BLaER1 treated with 17β-estradiol and CSF1 and Interleukin-3, amounts not matched to agents 10 nM and 100 nM (cell line): ENCODE data around the gene PIM3.

ENCODE experiments used
- H3K27ac ChIP-seq, 11 experiments: shearing (Covaris generic); formaldehyde crosslinking; 2 replicates each; pipeline ENCODE4 v1.8.1; 2022
- H3K27me3 ChIP-seq, 11 experiments: shearing (Covaris generic); formaldehyde crosslinking; 2 replicates each; pipeline ENCODE4 v1.8.1; 2022
- H3K36me3 ChIP-seq, 11 experiments: shearing (Covaris generic); formaldehyde crosslinking; 2 replicates each; pipeline ENCODE4 v1.8.1; 2022
- H3K4me1 ChIP-seq, 10 experiments: shearing (Covaris generic); formaldehyde crosslinking; 2 replicates each; pipeline ENCODE4 v1.8.1; 2022
- H3K4me2 ChIP-seq, 11 experiments: shearing (Covaris generic); formaldehyde crosslinking; 2 replicates each; pipeline ENCODE4 v1.8.1; 2022
- H3K4me3 ChIP-seq, 10 experiments: shearing (Covaris generic); formaldehyde crosslinking; 2 replicates each; pipeline ENCODE4 v1.8.1; 2022
- H3K9ac ChIP-seq, 11 experiments: shearing (Covaris generic); formaldehyde crosslinking; 2 replicates each; pipeline ENCODE4 v1.8.1; 2022
- H3K9me3 ChIP-seq, 11 experiments: shearing (Covaris generic); formaldehyde crosslinking; replicated peaks in 1 of 11; 2 replicates each; pipeline ENCODE4 v1.8.1; 2022
- H4K20me1 ChIP-seq, 11 experiments: shearing (Covaris generic); formaldehyde crosslinking; 2 replicates each; pipeline ENCODE4 v1.8.1; 2022
- Cebpa-rat ChIP-seq, 11 experiments: shearing (Covaris generic); IDR thresholded peaks; 2 replicates each; pipeline ENCODE4 v1.8.1; 2022

The PIM3 gene

DNA sequence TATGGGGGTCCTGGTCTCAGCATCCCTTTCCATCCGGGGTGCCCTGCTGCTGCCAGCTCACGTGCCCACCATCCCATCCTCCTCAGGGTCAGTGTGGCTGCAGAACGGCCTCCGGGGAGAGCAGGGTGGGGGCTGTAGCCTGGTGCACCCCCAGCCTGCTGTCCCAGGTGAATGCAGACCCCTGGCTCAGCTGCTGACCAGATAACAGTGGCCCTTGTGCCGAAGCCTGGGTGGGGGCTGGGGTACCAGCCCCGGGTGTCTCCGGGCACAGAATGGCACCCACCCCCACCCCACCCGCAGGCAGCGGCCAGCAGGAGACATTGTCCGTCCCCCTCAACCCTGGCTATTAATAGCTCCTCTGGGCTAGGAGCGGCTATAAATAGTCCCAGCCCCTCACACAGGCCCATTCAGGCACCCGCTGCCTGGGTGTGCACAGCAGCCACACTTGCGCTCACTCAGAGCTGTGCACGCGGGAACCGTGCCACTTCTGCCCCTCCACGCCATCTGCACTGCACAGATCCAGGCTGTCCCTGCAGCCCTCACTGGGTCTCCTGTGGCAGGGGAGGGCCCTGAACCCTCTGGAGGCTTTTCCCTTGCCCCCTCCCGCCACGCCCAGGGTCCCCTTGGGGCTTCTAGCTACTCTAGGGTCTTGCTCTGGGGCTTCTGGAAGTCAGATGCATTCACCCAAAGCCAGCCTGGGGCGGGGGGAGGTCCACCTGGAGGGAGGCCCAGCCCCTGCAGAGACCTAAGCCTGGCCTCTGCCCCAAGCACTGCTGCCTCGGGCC is 23.4 kb upstream of the PIM3 start:
- no peak for TF ChIP-seq Cebpa-rat (IDR thresholded peaks at IDR 0.05)
- H4K20me1 ChIP-seq = no peaks in the 10 kb centered on the region
- peak overlapping the region in 8 of 10 experiments; percentile 42 to 65 (median 54); a peak in 11 of 20 replicates for H3K4me3 ChIP-seq
- peak overlapping the region; percentile 90 to 98 (median 96) for H3K4me2 ChIP-seq
- peaks cover 52 to 69% (median 64%) of the 10 kb centered on the region in 10 experiments for H3K4me1 ChIP-seq
- H3K9me3 ChIP-seq = peaks cover 7 to 23% (median 17%) of the 10 kb centered on the region in 11 experiments; a peak in 18 of 22 replicates
- H3K27me3 ChIP-seq = no peaks in the 10 kb centered on the region
- H3K9ac ChIP-seq = peak overlapping the region; percentile 40 to 74 (median 66); a peak in 18 of 22 replicates
- H3K27ac ChIP-seq = peak overlapping the region; percentile 43 to 79 (median 70); a peak in 19 of 22 replicates
- H3K36me3 ChIP-seq = no peaks in the 10 kb centered on the region; a peak in 1 of 22 replicates

DNA sequence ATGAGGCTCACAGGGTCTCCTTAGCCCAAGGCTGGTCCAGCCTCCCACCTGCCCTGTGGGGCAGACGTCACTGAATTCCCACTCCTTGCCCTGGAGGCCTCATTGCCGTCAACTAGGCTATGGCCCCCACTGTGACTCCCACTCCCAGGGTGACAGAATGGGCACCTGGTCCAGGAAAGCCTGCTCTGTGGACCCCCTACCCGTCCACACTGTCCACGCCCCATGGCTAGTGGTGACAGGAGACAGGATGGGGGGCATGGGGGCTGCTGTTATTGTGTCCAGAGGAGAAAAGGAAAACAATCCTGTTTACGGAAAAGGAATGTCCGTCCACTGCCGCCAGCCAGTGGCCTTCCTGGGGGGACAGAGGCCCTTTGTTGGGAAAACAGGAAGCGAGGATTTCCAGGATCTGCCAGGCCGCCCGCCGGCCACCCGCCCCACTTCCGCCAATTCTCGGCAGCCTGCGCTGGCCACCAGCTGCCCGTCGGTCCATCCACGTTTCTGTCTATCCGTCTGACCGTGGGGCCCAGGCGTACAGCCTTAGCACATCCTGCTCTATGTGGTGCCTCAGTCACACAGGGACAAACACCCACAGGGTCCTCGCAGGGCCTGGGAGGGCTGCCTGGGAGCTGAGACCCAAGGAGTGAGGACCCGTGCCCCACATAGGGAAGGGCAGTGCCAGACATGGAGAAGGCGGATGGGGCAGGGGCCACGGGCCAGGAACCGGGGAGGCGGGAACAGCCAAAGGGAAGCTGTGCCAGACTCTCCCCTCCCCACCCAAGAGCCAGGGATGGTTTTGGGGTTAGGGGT is 22.6 kb upstream of the PIM3 start:
- H3K4me2 ChIP-seq = peak overlapping the region; percentile 90 to 98 (median 96)
- no peaks in the 10 kb centered on the region for H3K27me3 ChIP-seq
- no peaks in the 10 kb centered on the region for H4K20me1 ChIP-seq
- H3K36me3 ChIP-seq = no peaks in the 10 kb centered on the region; a peak in 1 of 22 replicates
- TF ChIP-seq Cebpa-rat (IDR thresholded peaks at IDR 0.05) = no peak
- 0 out of 20 replicates have a peak overlapping the region, but pooled peaks of 2 of the 10 experiments have one; percentile 42 to 54 for H3K4me3 ChIP-seq
- peak overlapping the region in 2 of 11 experiments; percentile 9 to 74; a peak in 3 of 22 replicates for H3K27ac ChIP-seq
- H3K9me3 ChIP-seq = peaks cover 7 to 23% (median 17%) of the 10 kb centered on the region in 11 experiments; a peak in 18 of 22 replicates
- H3K4me1 ChIP-seq = peaks cover 44 to 61% (median 56%) of the 10 kb centered on the region in 10 experiments
- H3K9ac ChIP-seq = peak overlapping the region in 6 of 11 experiments; percentile 13 to 74 (median 68); a peak in 11 of 22 replicates

DNA sequence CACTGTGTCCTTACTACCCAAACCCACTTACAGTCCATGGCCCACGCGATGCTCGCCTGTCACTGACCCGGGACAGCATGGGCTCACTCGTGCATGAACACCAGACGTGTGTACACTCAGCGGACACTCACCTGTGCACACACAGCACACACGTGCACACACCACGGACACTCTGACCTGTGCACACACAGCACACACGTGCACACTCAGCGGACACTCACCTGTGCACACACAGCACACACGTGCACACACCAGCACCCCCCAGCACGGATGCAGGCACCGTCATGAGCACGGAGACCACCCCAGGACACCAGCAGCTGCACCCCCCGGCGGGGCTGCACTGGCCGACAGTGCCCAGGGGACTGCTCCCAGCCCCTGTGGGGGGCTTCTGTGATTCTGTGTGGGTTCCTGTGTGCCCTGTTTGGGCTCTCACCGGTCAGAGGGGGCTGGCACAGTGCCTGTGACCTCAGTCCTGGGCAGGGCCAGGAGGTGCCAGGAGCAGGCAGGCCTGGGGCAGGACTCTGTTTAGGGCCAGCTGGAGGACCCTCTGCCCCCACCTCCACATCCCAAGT is 21.9 kb upstream of the PIM3 start:
- H3K4me1 ChIP-seq = peaks cover 37 to 59% (median 49%) of the 10 kb centered on the region in 10 experiments
- H3K9ac ChIP-seq = 0 out of 22 replicates have a peak overlapping the region, but pooled peaks of 1 of the 11 experiments have one; percentile 74
- H3K27ac ChIP-seq = no peak overlapping the region; a peak in 1 of 22 replicates
- H3K36me3 ChIP-seq = no peaks in the 10 kb centered on the region; a peak in 1 of 22 replicates
- H3K4me2 ChIP-seq = peak overlapping the region; percentile 90 to 98 (median 96); a peak in 18 of 22 replicates
- H3K27me3 ChIP-seq = no peaks in the 10 kb centered on the region
- no peaks in the 10 kb centered on the region for H4K20me1 ChIP-seq
- peaks cover 7 to 23% (median 17%) of the 10 kb centered on the region in 11 experiments; a peak in 18 of 22 replicates for H3K9me3 ChIP-seq
- no peak for TF ChIP-seq Cebpa-rat (IDR thresholded peaks at IDR 0.05)
- H3K4me3 ChIP-seq = no peak overlapping the region

DNA sequence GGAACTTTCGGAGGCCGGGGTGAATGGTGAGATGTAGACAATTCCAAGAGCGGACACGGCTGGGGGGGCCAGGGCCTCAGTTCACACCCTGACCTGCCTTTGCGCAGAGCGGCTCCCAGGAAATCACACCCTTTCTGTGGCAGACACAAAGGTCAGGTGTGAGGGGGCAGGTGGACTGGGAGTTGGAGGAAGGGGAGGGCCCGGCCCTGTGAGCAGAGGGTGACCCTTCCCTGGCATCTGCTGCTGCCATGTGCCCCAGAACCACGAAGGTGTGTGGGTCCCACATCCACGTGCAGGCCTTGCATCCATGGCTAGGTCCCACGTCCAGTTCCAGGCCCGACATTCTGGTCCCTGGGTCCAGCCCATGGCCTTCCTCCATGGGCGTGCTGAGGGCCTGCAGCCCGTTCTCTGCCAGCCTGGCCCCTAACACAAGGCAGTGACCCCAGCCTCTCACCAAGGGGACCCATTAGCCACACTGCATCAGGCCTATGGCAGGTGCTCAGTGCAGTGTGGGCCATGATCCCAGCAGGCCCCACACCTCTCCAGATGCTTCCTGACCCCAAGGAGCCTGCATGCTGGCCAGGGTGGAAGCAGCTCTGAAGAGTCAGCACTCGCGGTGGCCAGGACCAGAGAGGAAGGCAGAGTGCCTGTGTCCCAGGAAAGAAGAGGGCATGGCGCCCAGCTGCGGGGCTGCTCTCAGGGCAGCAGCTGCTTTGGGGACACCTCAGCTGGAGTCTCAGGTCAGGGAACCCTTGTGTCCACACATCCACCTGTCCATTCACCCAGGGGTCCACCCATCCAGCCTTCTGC is 18.9 kb upstream of the PIM3 start:
- Histone ChIP-seq H3K27ac (no peak overlapping the region), H3K9me3 (peaks cover 7 to 23% (median 17%) of the 10 kb centered on the region in 11 experiments; a peak in 18 of 22 replicates), H4K20me1 (no peaks in the 10 kb centered on the region), H3K4me1 (peaks cover 23 to 64% (median 45%) of the 10 kb centered on the region in 10 experiments), H3K36me3 (no peaks in the 10 kb centered on the region; a peak in 1 of 22 replicates), H3K9ac (no peak overlapping the region), H3K4me3 (no peak overlapping the region), H3K4me2 (no peak overlapping the region), H3K27me3 (no peaks in the 10 kb centered on the region)
- no peak for TF ChIP-seq Cebpa-rat (IDR thresholded peaks at IDR 0.05)

DNA sequence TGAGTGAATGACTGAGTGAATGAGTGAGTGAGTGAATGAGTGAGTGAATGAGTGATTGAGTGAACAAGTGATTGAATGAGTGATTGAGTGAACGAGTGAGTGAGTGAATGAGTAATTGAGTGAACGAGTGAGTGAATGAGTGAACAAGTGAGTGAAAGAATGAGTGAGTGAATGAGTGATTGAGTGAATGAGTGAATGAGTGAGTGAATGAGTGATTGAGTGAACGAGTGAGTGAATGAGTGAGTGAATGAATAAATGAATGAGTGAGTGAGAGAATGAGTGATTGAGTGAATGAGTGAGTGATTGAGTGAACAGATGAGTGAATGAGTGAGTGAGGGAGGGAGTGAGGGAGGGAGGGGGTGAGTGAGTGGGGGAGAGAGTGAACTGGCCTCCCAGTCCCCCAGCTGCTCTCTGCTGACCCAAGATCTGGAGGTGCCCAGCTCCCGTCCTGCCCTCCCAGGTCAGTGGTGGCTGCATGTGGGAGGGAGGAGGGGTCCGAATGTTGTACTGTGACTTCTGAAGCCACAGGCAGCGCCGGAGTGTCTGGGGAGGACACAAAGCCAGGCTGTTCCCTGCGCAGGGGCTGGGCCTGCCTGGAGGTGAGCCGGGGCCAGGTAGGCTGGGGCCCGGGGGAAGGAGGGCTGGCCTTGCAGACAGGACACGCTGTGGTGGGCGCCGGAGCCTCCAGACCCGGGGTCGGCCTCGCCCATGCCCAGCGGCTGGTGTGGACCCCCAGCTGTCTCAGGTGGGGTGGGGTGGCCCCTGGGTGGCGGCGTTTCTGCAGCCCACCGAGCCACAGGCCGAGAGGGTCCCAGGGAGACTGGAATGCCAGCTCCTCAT is 17.8 kb upstream of the PIM3 start:
- no peak for TF ChIP-seq Cebpa-rat (IDR thresholded peaks at IDR 0.05)
- Histone ChIP-seq H3K36me3 (no peaks in the 10 kb centered on the region; a peak in 1 of 22 replicates), H4K20me1 (peaks cover 0 to under 1% (median 0%) of the 10 kb centered on the region in 11 experiments; a peak in 1 of 22 replicates), H3K4me2 (0 out of 22 replicates have a peak overlapping the region, but pooled peaks of 1 of the 11 experiments have one; percentile 0), H3K27me3 (no peaks in the 10 kb centered on the region), H3K4me3 (no peak overlapping the region), H3K9ac (no peak overlapping the region), H3K4me1 (peaks cover 12 to 64% (median 45%) of the 10 kb centered on the region in 10 experiments), H3K9me3 (peaks cover 7 to 23% (median 17%) of the 10 kb centered on the region in 11 experiments; a peak in 18 of 22 replicates), H3K27ac (no peak overlapping the region)

DNA sequence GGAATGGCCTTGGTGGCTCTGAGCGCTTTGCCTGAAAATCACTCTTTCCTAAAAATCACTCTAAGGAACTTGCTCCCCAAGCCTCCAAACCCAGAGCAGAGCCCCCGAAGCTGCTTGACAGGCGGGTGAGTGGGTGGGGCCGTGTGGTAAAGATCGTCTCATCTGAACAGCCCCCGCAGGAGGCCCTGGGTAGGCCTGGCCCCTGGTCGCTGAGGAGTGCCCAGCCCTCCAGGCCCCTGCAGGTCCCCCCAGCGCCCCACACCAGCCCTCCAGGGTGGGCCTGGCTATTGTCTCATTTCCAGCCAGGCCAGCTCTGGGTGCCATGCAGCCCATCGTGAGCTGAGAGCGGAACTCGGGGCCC is 17.2 kb upstream of the PIM3 start:
- TF ChIP-seq Cebpa-rat (IDR thresholded peaks at IDR 0.05) = no peak
- H3K27me3 ChIP-seq = no peaks in the 10 kb centered on the region
- no peak overlapping the region for H3K9ac ChIP-seq
- H4K20me1 ChIP-seq = peaks cover 0 to 5% (median 0%) of the 10 kb centered on the region in 11 experiments; a peak in 2 of 22 replicates
- H3K4me2 ChIP-seq = 0 out of 22 replicates have a peak overlapping the region, but pooled peaks of 1 of the 11 experiments have one; percentile 0
- H3K36me3 ChIP-seq = no peaks in the 10 kb centered on the region; a peak in 1 of 22 replicates
- peaks cover 7 to 23% (median 17%) of the 10 kb centered on the region in 11 experiments; a peak in 18 of 22 replicates for H3K9me3 ChIP-seq
- peaks cover 6 to 64% (median 45%) of the 10 kb centered on the region in 10 experiments; a peak in 19 of 20 replicates for H3K4me1 ChIP-seq
- no peak overlapping the region for H3K4me3 ChIP-seq
- H3K27ac ChIP-seq = no peak overlapping the region

DNA sequence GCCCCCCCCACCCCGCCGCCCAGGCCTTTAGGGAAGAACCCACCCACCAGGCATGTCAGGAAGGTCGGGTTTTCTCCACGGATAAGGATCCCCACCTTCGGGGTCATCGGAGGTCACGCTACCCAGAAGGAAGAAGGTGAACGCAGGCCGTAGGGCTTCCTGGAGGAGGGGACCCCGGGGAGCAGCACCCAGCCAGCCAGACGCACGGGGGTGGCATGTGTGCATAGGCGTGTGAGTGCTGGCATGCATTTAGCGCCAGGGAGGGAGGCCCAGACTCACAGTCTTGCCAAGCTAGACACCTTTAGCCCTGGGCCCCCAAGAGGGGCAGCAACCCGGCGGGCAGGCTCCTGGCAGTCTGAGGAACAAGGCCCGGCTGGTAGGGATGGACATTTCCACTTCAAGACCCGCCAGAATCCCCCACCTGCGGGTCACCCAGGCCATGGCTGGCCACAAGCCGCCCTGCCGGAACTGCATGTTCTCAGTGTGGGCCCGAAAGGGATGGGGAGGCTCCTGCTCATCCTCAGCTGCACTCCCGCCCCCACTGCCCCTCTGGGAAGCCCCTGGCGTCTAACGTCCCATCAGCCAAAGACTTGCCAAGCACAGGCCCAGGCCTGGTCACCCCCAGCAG is 16.7 kb upstream of the PIM3 start:
- H4K20me1 ChIP-seq = peaks cover 0 to 5% (median 0%) of the 10 kb centered on the region in 11 experiments; a peak in 2 of 22 replicates
- 0 out of 22 replicates have a peak overlapping the region, but pooled peaks of 1 of the 11 experiments have one; percentile 7 for H3K4me2 ChIP-seq
- no peak overlapping the region for H3K4me3 ChIP-seq
- peak overlapping the region in 8 of 11 experiments; percentile 13 to 50 (median 30); a peak in 10 of 22 replicates for H3K27ac ChIP-seq
- H3K9me3 ChIP-seq = peaks cover 7 to 23% (median 17%) of the 10 kb centered on the region in 11 experiments; a peak in 18 of 22 replicates
- H3K9ac ChIP-seq = no peak overlapping the region
- no peaks in the 10 kb centered on the region for H3K27me3 ChIP-seq
- peaks cover 1 to 64% (median 45%) of the 10 kb centered on the region in 10 experiments; a peak in 19 of 20 replicates for H3K4me1 ChIP-seq
- H3K36me3 ChIP-seq = no peaks in the 10 kb centered on the region; a peak in 1 of 22 replicates
- no peak for TF ChIP-seq Cebpa-rat (IDR thresholded peaks at IDR 0.05)
